Inflammatory macrophage treated with lipopolysaccharide for 1 hour (primary cell): ENCODE measurements around the gene SHISA6.

Experiments
- DNase-seq, 2 donors: peaks; one replicate each; pipeline ENCODE4 v3.0.0-alpha.2; 2020 to 2022

Gene SHISA6

GRCh38 chr17:11610999-11611566 is 370.1 kb downstream of the SHISA6 start:
- DNase-seq, result no peak

- no peak for DNase-seq
Observed at GRCh38 chr17:11612956-11613355, 371.9 kb downstream of the SHISA6 start.
